SK-N-SH (cell line): ENCODE measurements around the gene VASP. TPM values are rescaled to one million over a fixed set of nuclear protein-coding genes. Genes with fewer than 3 reads are reported as not detected.

Experiments
- CTCF ChIA-PET: fragments of 300-600, 350-600 bp; formaldehyde crosslinking; extraction: SDS; loops from one replicate; lab custom pipeline; 2021; lab: Yijun Ruan, JAX
- POLR2A ChIA-PET: fragments of 350-600 bp; sonication (Branson Sonifier 250); formaldehyde crosslinking; extraction: SDS; loops from one replicate; lab custom pipeline; 2020; ENCODE audit warnings: antibody characterized with exemption, inconsistent platforms; lab: Yijun Ruan, JAX
- DNase-seq: peaks from one replicate; pipeline ENCODE4 v3.0.0; 2012
- H2AFZ ChIP-seq: fragments of 200-600 bp; sonication (generic); 2 replicates; pipeline ENCODE4 v1.8.1; 2016; ENCODE audit warnings: antibody characterized with exemption, mild to moderate bottlenecking, low read depth
- H3F3A ChIP-seq: fragments of 200-600 bp; sonication (generic); replicated peaks from 2 replicates; pipeline ENCODE3; 2016; ENCODE audit warnings: antibody characterized with exemption, mild to moderate bottlenecking; ENCODE audit not compliant: insufficient read depth
- H3K27ac ChIP-seq, 2 experiments: fragments of 200-500 bp in 1 of 2; fragments of 200-600 bp in 1 of 2; sonication (Bioruptor generic) in 1 of 2; sonication (generic), shearing (Covaris generic) in 1 of 2; 2 replicates each; pipeline versions ENCODE4 v1.5.1 to v1.6.1; 2014 to 2016; ENCODE audit warnings: low read depth in 2 of 2, inconsistent platforms in 1 of 2, low read length in 1 of 2, mild to moderate bottlenecking in 1 of 2, mixed read lengths in 1 of 2
- H3K27me3 ChIP-seq: fragments of 200-600 bp; sonication (generic), shearing (Covaris generic); 2 replicates; pipeline ENCODE4 v1.6.1; 2016; ENCODE audit warnings: mixed run types; ENCODE audit not compliant: insufficient read depth
- H3K36me3 ChIP-seq, 2 experiments: fragments of 200-500 bp in 1 of 2; fragments of 200-600 bp in 1 of 2; sonication (Bioruptor generic) in 1 of 2; sonication (generic) in 1 of 2; replicated peaks in 1 of 2; 2 replicates each; pipeline versions ENCODE3 to v1.5.1; 2014 to 2016; ENCODE audit warnings: low read length in 1 of 2, mild to moderate bottlenecking in 1 of 2; ENCODE audit not compliant: insufficient read depth in 2 of 2, control insufficient read depth in 1 of 2
- H3K4me1 ChIP-seq, 2 experiments: fragments of 200-500 bp in 1 of 2; fragments of 200-600 bp in 1 of 2; sonication (Bioruptor generic) in 1 of 2; sonication (generic), shearing (Covaris generic) in 1 of 2; 2 replicates each; pipeline versions ENCODE4 v1.5.1 to v1.6.1; 2014 to 2016; ENCODE audit warnings: low read depth in 1 of 2, low read length in 1 of 2, mixed run types in 1 of 2; ENCODE audit not compliant: insufficient read depth in 2 of 2, control insufficient read depth in 1 of 2
- H3K4me2 ChIP-seq: fragments of 200-600 bp; sonication (generic), shearing (Covaris generic); 2 replicates; pipeline ENCODE4 v1.6.1; 2017; ENCODE audit warnings: mixed run types
- H3K4me3 ChIP-seq, 2 experiments: fragments of 200-500 bp in 1 of 2; fragments of 200-600 bp in 1 of 2; sonication (Bioruptor generic) in 1 of 2; sonication (generic), shearing (Covaris generic) in 1 of 2; 2 replicates each; pipeline versions ENCODE4 v1.5.1 to v1.8.1; 2014 to 2016; ENCODE audit warnings: low read depth in 2 of 2, inconsistent platforms in 1 of 2, low read length in 1 of 2, mild to moderate bottlenecking in 1 of 2, mixed read lengths in 1 of 2, moderate library complexity in 1 of 2
- H3K79me2 ChIP-seq: fragments of 200-600 bp; sonication (generic); 2 replicates; pipeline ENCODE4 v1.8.1; 2017; ENCODE audit warnings: mild to moderate bottlenecking; ENCODE audit not compliant: insufficient read depth
- H3K9ac ChIP-seq: fragments of 200-600 bp; sonication (generic); 2 replicates; pipeline ENCODE4 v1.6.1; 2017; ENCODE audit warnings: mixed run types
- H3K9me2 ChIP-seq: fragments of 200-600 bp; sonication (generic); 2 replicates; pipeline ENCODE4 v1.6.1; 2017; ENCODE audit warnings: mixed run types
- H3K9me3 ChIP-seq: fragments of 200-600 bp; sonication (generic); 2 replicates; pipeline ENCODE4 v1.6.1; 2017; ENCODE audit warnings: mixed run types, mild to moderate bottlenecking, moderate library complexity
- H4K20me1 ChIP-seq: fragments of 200-600 bp; sonication (generic); 2 replicates; pipeline ENCODE4 v1.6.1; 2017; ENCODE audit warnings: mild to moderate bottlenecking, mixed run types; ENCODE audit not compliant: insufficient read depth
- CHD2 ChIP-seq: fragments of 150-350 bp; IDR thresholded peaks from 2 replicates; pipeline ENCODE4 v1.6.1; 2018; ENCODE audit warnings: low read length; ENCODE audit not compliant: partially characterized antibody
- EP300 ChIP-seq, 2 experiments: IDR thresholded peaks; 2 replicates each; pipeline versions ENCODE4 v1.4.0 to v1.6.1; 2012; ENCODE audit warnings: borderline replicate concordance in 1 of 2, low read depth in 1 of 2, low read length in 1 of 2
- FOXJ3 ChIP-seq: sonication (generic); formaldehyde crosslinking; IDR thresholded peaks from 2 replicates; pipeline ENCODE4 v1.5.1; 2020; ENCODE audit warnings: mild to moderate bottlenecking, missing genetic modification reagents
- GABPA ChIP-seq: IDR thresholded peaks from 2 replicates; pipeline ENCODE4 v1.4.0; 2012; ENCODE audit warnings: low read depth, mild to moderate bottlenecking
- JUND ChIP-seq: IDR thresholded peaks from 2 replicates; pipeline ENCODE4 v1.4.0; 2012
- POLR2AphosphoS5 ChIP-seq: IDR thresholded peaks from 2 replicates; pipeline ENCODE4 v1.6.1; 2012; ENCODE audit warnings: low read depth, low read length
- RAD21 ChIP-seq: IDR thresholded peaks from 2 replicates; pipeline ENCODE4 v1.6.1; 2012; ENCODE audit warnings: mild to moderate bottlenecking, low read length
- RXRA ChIP-seq: IDR thresholded peaks from 2 replicates; pipeline ENCODE4 v1.4.0; 2012; ENCODE audit warnings: low read depth, mild to moderate bottlenecking, borderline replicate concordance
- SIN3A ChIP-seq: IDR thresholded peaks from 2 replicates; pipeline ENCODE4 v1.6.1; 2012; ENCODE audit warnings: low read depth, mild to moderate bottlenecking, low read length, moderate library complexity, borderline replicate concordance
- TAF1 ChIP-seq: IDR thresholded peaks from 2 replicates; pipeline ENCODE4 v1.6.1; 2012; ENCODE audit warnings: low read depth, mild to moderate bottlenecking, low read length, moderate library complexity, borderline replicate concordance
- YY1 ChIP-seq: IDR thresholded peaks from 2 replicates; pipeline ENCODE4 v1.4.0; 2012; ENCODE audit warnings: low read depth, mild to moderate bottlenecking
- WGBS: methylation state at CpG from one replicate; pipeline ENCODE4 v1.1.6; 2017; ENCODE audit warnings: low lambda C conversion rate; 5-methylcytosine and 5-hydroxymethylcytosine counted together
- polyA plus RNA-seq, 3 experiments: library from polyadenylated mRNA; depleted of rRNA; stranded (reverse); fragments of >200 nt; gene quantifications; 2 replicates each; pipeline ENCODE4 v1.2.3, GENCODE V29; 2012
- TF ChIP-seq, protein P1 (sequence below): IDR thresholded peaks from 2 replicates; pipeline ENCODE4 v1.4.0; 2012; ENCODE audit warnings: low read depth
- TF ChIP-seq, protein P2 (sequence below): IDR thresholded peaks from 2 replicates; pipeline ENCODE4 v1.6.1; 2012; ENCODE audit warnings: mild to moderate bottlenecking, low read depth, low read length, moderate library complexity
- TF ChIP-seq, protein P3 (sequence below): fragments of 150-350 bp; IDR thresholded peaks from 2 replicates; pipeline ENCODE4 v1.6.1; 2016; ENCODE audit warnings: mild to moderate bottlenecking, low read depth, low read length
- TF ChIP-seq, protein P4 (sequence below): IDR thresholded peaks from 2 replicates; pipeline ENCODE4 v1.4.0; 2012; ENCODE audit warnings: low read depth, borderline replicate concordance

The VASP gene
- polyA plus RNA-seq, 1 of the 3 experiments (the other 2 are of a cell fraction) = 37.8 TPM

DNA sequence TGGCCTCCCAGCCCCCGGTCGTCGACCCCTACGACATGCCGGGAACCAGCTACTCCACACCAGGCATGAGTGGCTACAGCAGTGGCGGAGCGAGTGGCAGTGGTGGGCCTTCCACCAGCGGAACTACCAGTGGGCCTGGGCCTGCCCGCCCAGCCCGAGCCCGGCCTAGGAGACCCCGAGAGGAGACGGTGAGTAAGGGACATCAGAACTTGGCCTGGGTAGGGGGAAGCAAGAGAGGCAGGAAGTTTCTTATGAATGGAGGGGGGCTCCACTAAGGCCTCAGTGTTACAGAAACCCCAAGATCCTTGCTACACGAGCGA lies 36.6 kb upstream of the VASP start:
- peaks cover 0 to 19% of the 10 kb centered on the region in 2 experiments; a peak in 1 of 4 replicates for H3K4me1 ChIP-seq
- H3K4me3 ChIP-seq = no peak overlapping the region
- H3K9me3 ChIP-seq = no peaks in the 10 kb centered on the region
- no peaks in the 10 kb centered on the region for H3K36me3 ChIP-seq
- ChIA-PET POLR2A (no interaction called here), CTCF (interaction anchor here (2.4 to 27.6 kb wide), 4 partner anchors 8 to 28 kb away, joined by 5 to 870 read pairs (median 50); no protein-coding TSS in a partner anchor)
- no peak for DNase-seq
- 82% methylated on average over 10 of the region's 15 CpGs for WGBS
- H3F3A ChIP-seq = peaks cover 7% of the 10 kb centered on the region
- H4K20me1 ChIP-seq = peaks cover 40% of the 10 kb centered on the region; the same call in 1 of the 2 replicates
- no peak overlapping the region for H3K9ac ChIP-seq
- no peaks in the 10 kb centered on the region for H3K79me2 ChIP-seq
- peak overlapping the region; percentile 99; the same call in 1 of the 2 replicates for H3K4me2 ChIP-seq
- H3K27ac ChIP-seq = no peak overlapping the region
- H3K27me3 ChIP-seq = no peaks in the 10 kb centered on the region
- TF ChIP-seq, protein P1, sequence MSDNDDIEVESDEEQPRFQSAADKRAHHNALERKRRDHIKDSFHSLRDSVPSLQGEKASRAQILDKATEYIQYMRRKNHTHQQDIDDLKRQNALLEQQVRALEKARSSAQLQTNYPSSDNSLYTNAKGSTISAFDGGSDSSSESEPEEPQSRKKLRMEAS = no peak
- no peak for TF ChIP-seq YY1
- TF ChIP-seq, protein P2, sequence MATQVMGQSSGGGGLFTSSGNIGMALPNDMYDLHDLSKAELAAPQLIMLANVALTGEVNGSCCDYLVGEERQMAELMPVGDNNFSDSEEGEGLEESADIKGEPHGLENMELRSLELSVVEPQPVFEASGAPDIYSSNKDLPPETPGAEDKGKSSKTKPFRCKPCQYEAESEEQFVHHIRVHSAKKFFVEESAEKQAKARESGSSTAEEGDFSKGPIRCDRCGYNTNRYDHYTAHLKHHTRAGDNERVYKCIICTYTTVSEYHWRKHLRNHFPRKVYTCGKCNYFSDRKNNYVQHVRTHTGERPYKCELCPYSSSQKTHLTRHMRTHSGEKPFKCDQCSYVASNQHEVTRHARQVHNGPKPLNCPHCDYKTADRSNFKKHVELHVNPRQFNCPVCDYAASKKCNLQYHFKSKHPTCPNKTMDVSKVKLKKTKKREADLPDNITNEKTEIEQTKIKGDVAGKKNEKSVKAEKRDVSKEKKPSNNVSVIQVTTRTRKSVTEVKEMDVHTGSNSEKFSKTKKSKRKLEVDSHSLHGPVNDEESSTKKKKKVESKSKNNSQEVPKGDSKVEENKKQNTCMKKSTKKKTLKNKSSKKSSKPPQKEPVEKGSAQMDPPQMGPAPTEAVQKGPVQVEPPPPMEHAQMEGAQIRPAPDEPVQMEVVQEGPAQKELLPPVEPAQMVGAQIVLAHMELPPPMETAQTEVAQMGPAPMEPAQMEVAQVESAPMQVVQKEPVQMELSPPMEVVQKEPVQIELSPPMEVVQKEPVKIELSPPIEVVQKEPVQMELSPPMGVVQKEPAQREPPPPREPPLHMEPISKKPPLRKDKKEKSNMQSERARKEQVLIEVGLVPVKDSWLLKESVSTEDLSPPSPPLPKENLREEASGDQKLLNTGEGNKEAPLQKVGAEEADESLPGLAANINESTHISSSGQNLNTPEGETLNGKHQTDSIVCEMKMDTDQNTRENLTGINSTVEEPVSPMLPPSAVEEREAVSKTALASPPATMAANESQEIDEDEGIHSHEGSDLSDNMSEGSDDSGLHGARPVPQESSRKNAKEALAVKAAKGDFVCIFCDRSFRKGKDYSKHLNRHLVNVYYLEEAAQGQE = no peak
- TF ChIP-seq RAD21 = no peak
- TF ChIP-seq, protein P3, sequence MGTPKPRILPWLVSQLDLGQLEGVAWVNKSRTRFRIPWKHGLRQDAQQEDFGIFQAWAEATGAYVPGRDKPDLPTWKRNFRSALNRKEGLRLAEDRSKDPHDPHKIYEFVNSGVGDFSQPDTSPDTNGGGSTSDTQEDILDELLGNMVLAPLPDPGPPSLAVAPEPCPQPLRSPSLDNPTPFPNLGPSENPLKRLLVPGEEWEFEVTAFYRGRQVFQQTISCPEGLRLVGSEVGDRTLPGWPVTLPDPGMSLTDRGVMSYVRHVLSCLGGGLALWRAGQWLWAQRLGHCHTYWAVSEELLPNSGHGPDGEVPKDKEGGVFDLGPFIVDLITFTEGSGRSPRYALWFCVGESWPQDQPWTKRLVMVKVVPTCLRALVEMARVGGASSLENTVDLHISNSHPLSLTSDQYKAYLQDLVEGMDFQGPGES = no peak
- no peak for TF ChIP-seq POLR2AphosphoS5
- TF ChIP-seq, protein P4, sequence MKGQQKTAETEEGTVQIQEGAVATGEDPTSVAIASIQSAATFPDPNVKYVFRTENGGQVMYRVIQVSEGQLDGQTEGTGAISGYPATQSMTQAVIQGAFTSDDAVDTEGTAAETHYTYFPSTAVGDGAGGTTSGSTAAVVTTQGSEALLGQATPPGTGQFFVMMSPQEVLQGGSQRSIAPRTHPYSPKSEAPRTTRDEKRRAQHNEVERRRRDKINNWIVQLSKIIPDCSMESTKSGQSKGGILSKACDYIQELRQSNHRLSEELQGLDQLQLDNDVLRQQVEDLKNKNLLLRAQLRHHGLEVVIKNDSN = no peak
- TF ChIP-seq CHD2 = no peak
- no peak for TF ChIP-seq GABPA
- TF ChIP-seq SIN3A = no peak
- TF ChIP-seq EP300 (IDR thresholded peaks at IDR 0.05; ENCODE audit: borderline replicate concordance in 1 of 2, low read depth in 1 of 2, low read length in 1 of 2) = no peak
- TF ChIP-seq FOXJ3 = no peak
- TF ChIP-seq TAF1 = no peak
- TF ChIP-seq JUND = no peak
- TF ChIP-seq RXRA = no peak
- no peak overlapping the region for H2AFZ ChIP-seq
- H3K9me2 ChIP-seq = no peaks in the 10 kb centered on the region
